Thoracic aorta (tissue), 2 donors: ENCODE data around the gene ABHD5. TPM values are rescaled to one million over a fixed set of nuclear protein-coding genes. Genes with fewer than 3 reads are reported as not detected.
"Not testable (repeated sequence)": the region's sequence is repeated elsewhere in the genome, so short reads cannot be mapped to it uniquely, and the experiment has no call there.

Source experiments
- ATAC-seq: fragments of 150-250 bp; one replicate; pipeline ENCODE4 v1.8.0; 2017; ENCODE audit warnings: low read depth; ENCODE audit not compliant: insufficient number of reproducible peaks, low FRiP score
- DNase-seq: peaks from one replicate; pipeline ENCODE4 v3.0.0-alpha.2; 2020; ENCODE audit warnings: low spot score
- H3K27ac ChIP-seq, 2 donors: fragments of 200-600 bp; sonication (generic); 1 replicate in 1 of 2; 2 replicates in 1 of 2; pipeline ENCODE4 v1.5.1; 2016; ENCODE audit warnings: mild to moderate bottlenecking in 2 of 2, moderate library complexity in 2 of 2
- H3K27me3 ChIP-seq: fragments of 200-600 bp; sonication (generic); replicated peaks from 2 replicates; pipeline ENCODE4 v1.6.0; 2016; ENCODE audit warnings: mild to moderate bottlenecking; ENCODE audit not compliant: insufficient read depth
- H3K36me3 ChIP-seq: fragments of 200-600 bp; sonication (generic); one replicate; pipeline ENCODE4 v1.5.1; 2016
- H3K4me1 ChIP-seq, 2 donors: fragments of 200-600 bp; sonication (generic); 1 replicate in 1 of 2; 2 replicates in 1 of 2; pipeline versions ENCODE4 v1.5.1 to v1.6.0; 2016; ENCODE audit warnings: low read depth in 2 of 2, mild to moderate bottlenecking in 1 of 2; ENCODE audit not compliant: control insufficient read depth in 1 of 2
- H3K4me3 ChIP-seq: fragments of 200-600 bp; sonication (generic); 2 replicates; pipeline ENCODE4 v1.5.1; 2016; ENCODE audit warnings: mild to moderate bottlenecking
- H3K9me3 ChIP-seq: fragments of 200-600 bp; sonication (generic); 2 replicates; pipeline ENCODE4 v1.5.1; 2016
- CTCF ChIP-seq: fragments of 200-600 bp; sonication (generic); IDR thresholded peaks from one replicate; pipeline ENCODE4 v1.5.1; 2019; ENCODE audit warnings: antibody characterized with exemption
- total RNA-seq, 2 donors: library from RNA; depleted of rRNA; stranded (reverse); fragments of >200 nt; gene quantifications; one replicate each; pipeline versions ENCODE4 v1.1.0 to v1.2.3, GENCODE V29; 2016

The ABHD5 gene
- total RNA-seq, 2 donors from 2014 or later: 33.3 to 37.1 TPM

GRCh38 chr3:43670635-43671522 lies 19.9 kb upstream of the ABHD5 start:
- no peak for TF ChIP-seq CTCF
- no peak for ATAC-seq

GRCh38 chr3:43674345-43675085 lies 16.2 kb upstream of the ABHD5 start:
- no peaks in the 10 kb centered on the region for H3K36me3 ChIP-seq
- no peak overlapping the region for H3K4me3 ChIP-seq
- no peak for ATAC-seq
- no peak for TF ChIP-seq CTCF
- no peak overlapping the region for H3K27ac ChIP-seq
- H3K9me3 ChIP-seq: no peaks in the 10 kb centered on the region
- DNase-seq: no peak
- no peaks in the 10 kb centered on the region for H3K4me1 ChIP-seq
- no peaks in the 10 kb centered on the region for H3K27me3 ChIP-seq

More at GRCh38 chr3:43670635-43671522, 19.9 kb upstream of the ABHD5 start:
- no peak overlapping the region for H3K4me3 ChIP-seq
- H3K27ac ChIP-seq: no peak overlapping the region
- no peaks in the 10 kb centered on the region for H3K9me3 ChIP-seq
- H3K4me1 ChIP-seq: no peaks in the 10 kb centered on the region
- no peaks in the 10 kb centered on the region for H3K27me3 ChIP-seq
- no peaks in the 10 kb centered on the region for H3K36me3 ChIP-seq
- DNase-seq: no peak

GRCh38 chr3:43675593-43675992 lies 15.1 kb upstream of the ABHD5 start:
- H3K4me3 ChIP-seq: no peak overlapping the region
- no peaks in the 10 kb centered on the region for H3K9me3 ChIP-seq
- ATAC-seq (no peak), DNase-seq (no peak)
- no peak overlapping the region for H3K27ac ChIP-seq
- H3K36me3 ChIP-seq: no peaks in the 10 kb centered on the region
- TF ChIP-seq CTCF: no peak
- H3K27me3 ChIP-seq: no peaks in the 10 kb centered on the region
- H3K4me1 ChIP-seq: no peaks in the 10 kb centered on the region

- H3K27ac ChIP-seq: no peak overlapping the region
- no peak for TF ChIP-seq CTCF
Measured at GRCh38 chr3:43676441-43676840, 14.3 kb upstream of the ABHD5 start.

GRCh38 chr3:43678375-43678774 lies 12.4 kb upstream of the ABHD5 start:
- not testable (repeated sequence) for ATAC-seq, H3K4me3 ChIP-seq, DNase-seq, H3K9me3 ChIP-seq, H3K27ac ChIP-seq, H3K4me1 ChIP-seq, H3K27me3 ChIP-seq, H3K36me3 ChIP-seq

More at GRCh38 chr3:43676441-43676840, 14.3 kb upstream of the ABHD5 start:
- no peaks in the 10 kb centered on the region for H3K36me3 ChIP-seq
- no peaks in the 10 kb centered on the region for H3K4me1 ChIP-seq
- H3K4me3 ChIP-seq: no peak overlapping the region
- H3K9me3 ChIP-seq: no peaks in the 10 kb centered on the region
- H3K27me3 ChIP-seq: no peaks in the 10 kb centered on the region
- ATAC-seq (no peak), DNase-seq (no peak)

GRCh38 chr3:43678887-43679449 lies 11.8 kb upstream of the ABHD5 start:
- not testable (repeated sequence) for DNase-seq, H3K9me3 ChIP-seq

GRCh38 chr3:43680857-43681256 lies 9.9 kb upstream of the ABHD5 start:
- not testable (repeated sequence) for H3K4me3 ChIP-seq, H3K4me1 ChIP-seq, H3K36me3 ChIP-seq, H3K27me3 ChIP-seq, H3K27ac ChIP-seq, DNase-seq, ATAC-seq, H3K9me3 ChIP-seq

More at GRCh38 chr3:43678887-43679449, 11.8 kb upstream of the ABHD5 start:
- not testable (repeated sequence) for H3K36me3 ChIP-seq, H3K4me1 ChIP-seq, ATAC-seq, H3K27ac ChIP-seq, H3K4me3 ChIP-seq, H3K27me3 ChIP-seq
